Measurements from ENCODE around the gene MPPED1.

- TF ChIP-seq POLR2A (IDR thresholded peaks at IDR 0.05) (no peak), CTCF (IDR thresholded peaks at IDR 0.05) (no peak)
These were observed 123.1 kb downstream of the MPPED1 start for GRCh38 chr22:43534916-43535315.
